Naive thymus-derived CD4-positive, alpha-beta T cell (primary cell): Measurements from ENCODE around the gene TMEM35B. TPM values are rescaled to one million over a fixed set of nuclear protein-coding genes. Genes with fewer than 3 reads are reported as not detected.
"Not testable (repeated sequence)": the region's sequence is repeated elsewhere in the genome, so short reads cannot be mapped to it uniquely, and the experiment has no call there.

Source experiments
- ATAC-seq: fragments of 150-1000 bp; cut with Tn5 transposase; 2 replicates; pipeline ENCODE4 v1.10.0; 2021; ENCODE audit warnings: mild to moderate bottlenecking, moderate library complexity
- CTCF ChIA-PET: fragments of 350-600 bp; sonication (Branson Sonifier 250); formaldehyde crosslinking; loops from one replicate; lab custom pipeline; 2021; ENCODE audit warnings: antibody characterized with exemption; lab: Charles Lee
- POLR2A ChIA-PET: fragments of 350-600 bp; sonication (Branson Sonifier 250); formaldehyde crosslinking; loops from one replicate; lab custom pipeline; 2021; ENCODE audit warnings: antibody characterized with exemption, inconsistent platforms; lab: Charles Lee
- DNase-seq, 9 donors: peaks; one replicate each; pipeline versions ENCODE4 v3.0.0 to v3.0.0-alpha.2; 2020 to 2022; ENCODE audit warnings: mixed read lengths in 1 of 9
- H3K27ac ChIP-seq: one replicate; pipeline ENCODE4 v1.7.0; 2013; ENCODE audit warnings: mild to moderate bottlenecking, low read depth, low read length, moderate library complexity
- H3K27me3 ChIP-seq, 2 donors: one replicate each; pipeline ENCODE4 v1.7.0; 2013; ENCODE audit warnings: low read length in 2 of 2, mild to moderate bottlenecking in 2 of 2, moderate library complexity in 2 of 2; ENCODE audit not compliant: control insufficient read depth in 2 of 2, insufficient read depth in 2 of 2
- H3K36me3 ChIP-seq, 3 experiments: 1 replicate in 2 of 3; 2 replicates in 1 of 3; pipeline ENCODE4 v1.7.0; 2013; ENCODE audit warnings: low read length in 3 of 3, mild to moderate bottlenecking in 3 of 3, moderate library complexity in 1 of 3; ENCODE audit not compliant: insufficient read depth in 3 of 3, control insufficient read depth in 2 of 3
- H3K4me1 ChIP-seq, 2 donors: one replicate each; pipeline ENCODE4 v1.7.0; 2013; ENCODE audit warnings: low read length in 2 of 2, mild to moderate bottlenecking in 2 of 2, moderate library complexity in 1 of 2; ENCODE audit not compliant: control insufficient read depth in 2 of 2, insufficient read depth in 2 of 2
- H3K4me3 ChIP-seq: 2 replicates; pipeline ENCODE4 v1.7.0; 2013; ENCODE audit warnings: mild to moderate bottlenecking, low read length
- H3K9me3 ChIP-seq, 3 experiments: 1 replicate in 2 of 3; 2 replicates in 1 of 3; pipeline ENCODE4 v1.7.0; 2013; ENCODE audit warnings: low read length in 3 of 3; ENCODE audit not compliant: control insufficient read depth in 2 of 3
- H3K27ac Mint-ChIP-seq, 9 donors: one replicate each; pipeline ENCODE4 v1.8.0; 2020 to 2022; ENCODE audit warnings: mixed read lengths in 9 of 9, mild to moderate bottlenecking in 8 of 9, moderate library complexity in 5 of 9, inconsistent platforms in 2 of 9
- H3K27me3 Mint-ChIP-seq, 5 donors: one replicate each; pipeline ENCODE4 v1.8.0; 2021 to 2022; ENCODE audit warnings: mixed read lengths in 5 of 5, mild to moderate bottlenecking in 1 of 5
- H3K36me3 Mint-ChIP-seq, 5 donors: one replicate each; pipeline ENCODE4 v1.8.0; 2020 to 2022; ENCODE audit warnings: mixed read lengths in 5 of 5, mild to moderate bottlenecking in 3 of 5, inconsistent platforms in 1 of 5
- H3K4me1 Mint-ChIP-seq, 7 donors: one replicate each; pipeline ENCODE4 v1.8.0; 2020 to 2022; ENCODE audit warnings: mixed read lengths in 7 of 7, mild to moderate bottlenecking in 3 of 7, inconsistent platforms in 1 of 7
- H3K4me3 Mint-ChIP-seq, 10 donors: one replicate each; pipeline ENCODE4 v1.8.0; 2020 to 2022; ENCODE audit warnings: mild to moderate bottlenecking in 10 of 10, mixed read lengths in 10 of 10, moderate library complexity in 6 of 10, inconsistent platforms in 2 of 10
- H3K9me3 Mint-ChIP-seq, 11 donors: one replicate each; pipeline ENCODE4 v1.8.0; 2020 to 2022; ENCODE audit warnings: mixed read lengths in 11 of 11, mild to moderate bottlenecking in 4 of 11, inconsistent platforms in 1 of 11, moderate library complexity in 1 of 11
- intact Hi-C, 2 donors: fragments of 100-400 bp; cut with micrococcal nuclease; formaldehyde crosslinking; loops; one replicate each; pipeline ENCODE4 v1.15.1; 2023
- polyA plus RNA-seq, 2 donors: library from polyadenylated mRNA; unstranded; fragments of 300-500 nt; fragmentation: Illumina TruSeq; gene quantifications; one replicate each; pipeline ENCODE4 v1.2.3, GENCODE V29; 2021
- total RNA-seq, 6 experiments: library from RNA in 5 of 6; stranded (reverse) in 5 of 6; gene quantifications; 1 replicate in 5 of 6; 2 replicates in 1 of 6; pipeline ENCODE4 v1.2.3 and lab custom pipeline; 2021 to 2026

Gene TMEM35B
- total and polyA plus RNA-seq, 7 experiments from 2014 or later: 5.4 to 166 (median 33.7) TPM

DNA sequence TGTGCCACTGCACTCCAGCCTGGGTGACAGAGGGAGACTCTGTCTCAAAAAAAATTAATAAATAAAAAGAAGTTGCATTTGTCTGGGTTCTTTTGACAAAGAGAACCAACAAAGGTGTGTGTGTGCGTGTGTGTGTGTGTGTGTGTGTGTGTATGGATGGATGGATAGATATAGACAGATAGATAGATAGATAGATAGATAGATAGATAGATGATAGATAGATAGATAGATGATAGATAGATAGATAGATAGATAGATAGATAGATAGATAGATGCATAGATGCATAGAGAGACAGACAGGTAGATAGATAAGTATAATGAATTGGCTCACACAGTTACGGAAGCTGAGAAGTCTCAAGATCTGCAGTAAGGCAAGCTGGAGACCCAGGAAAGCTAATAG is 43.3 kb downstream of the TMEM35B start:
- H3K27ac Mint-ChIP-seq, H3K4me3 ChIP-seq, ATAC-seq, H3K27me3 ChIP-seq, H3K9me3 Mint-ChIP-seq, H3K4me1 ChIP-seq, H3K4me1 Mint-ChIP-seq, H3K36me3 ChIP-seq, CTCF ChIA-PET, intact Hi-C loops, H3K9me3 ChIP-seq, H3K36me3 Mint-ChIP-seq, H3K4me3 Mint-ChIP-seq, DNase-seq, H3K27ac ChIP-seq, POLR2A ChIA-PET: not testable (repeated sequence)
- H3K27me3 Mint-ChIP-seq: peaks cover 28 to 51% (median 37%) of the 10 kb centered on the region in 5 donors

Other genes starting within 250 kb of the TMEM35B start
- gene GJB5, start 230.3 kb downstream of the TMEM35B start, total RNA-seq: not detected
- not detected for gene GJB5, start 230.3 kb downstream of the TMEM35B start, polyA plus RNA-seq
- not detected for gene GJB4, start 225.6 kb downstream of the TMEM35B start, total RNA-seq
- not detected for gene GJB4, start 225.6 kb downstream of the TMEM35B start, polyA plus RNA-seq
- gene GJB3, start 204.1 kb downstream of the TMEM35B start, total RNA-seq: not detected
- gene GJB3, start 204.1 kb downstream of the TMEM35B start, polyA plus RNA-seq: not detected
- gene GJA4, start 192.3 kb downstream of the TMEM35B start, total RNA-seq: not detected
- not detected for gene GJA4, start 192.3 kb downstream of the TMEM35B start, polyA plus RNA-seq
- gene SMIM12, start 125.6 kb downstream of the TMEM35B start, total RNA-seq: 10 to 100 TPM; 29.1 to 46.4 (median 38.2) TPM
- gene SMIM12, start 125.6 kb downstream of the TMEM35B start, polyA plus RNA-seq: 10 to 100 TPM; 60.9 to 74.3 TPM
- 1 to 10 TPM in 4 of 5 experiments, under 1 TPM in 1; 0.29 to 1.4 (median 1.2) TPM for gene DLGAP3, start 55.7 kb downstream of the TMEM35B start, total RNA-seq
- gene DLGAP3, start 55.7 kb downstream of the TMEM35B start, polyA plus RNA-seq: under 1 TPM in 1 of 2 donors, not detected in 1; 0.13 TPM
- gene ZMYM6, start 46.6 kb upstream of the TMEM35B start, total RNA-seq: 10 to 100 TPM; 26.2 to 46.3 (median 37.3) TPM
- gene ZMYM6, start 46.6 kb upstream of the TMEM35B start, polyA plus RNA-seq: 1 to 10 TPM; 7.1 to 8.7 TPM
- gene ZMYM1, start 94.0 kb upstream of the TMEM35B start, total RNA-seq: 10 to 100 TPM; 11.8 to 21.2 (median 13.9) TPM
- 10 to 100 TPM; 15.5 to 18.4 TPM for gene ZMYM1, start 94.0 kb upstream of the TMEM35B start, polyA plus RNA-seq
- gene SFPQ, start 207.8 kb upstream of the TMEM35B start, total RNA-seq: 100 to 1,000 TPM; 316 to 610 (median 356) TPM
- 100 to 1,000 TPM in 1 of 2 donors, 10 to 100 TPM in 1; 91.0 to 178 TPM for gene SFPQ, start 207.8 kb upstream of the TMEM35B start, polyA plus RNA-seq